Measurements from ENCODE around the gene HERC3.

Gene HERC3

GRCh38 chr4:88591787-88592599 is at the start of gene HERC3:
TSS of gene HERC3 (plus strand) at chr4:88592480. CDS start at chr4:88605824, 13,344 bp downstream.
- no peak for FAIRE-seq

GRCh38 chr4:88549815-88550214 is 42.5 kb upstream of the HERC3 start:
- FAIRE-seq = no peak

DNA sequence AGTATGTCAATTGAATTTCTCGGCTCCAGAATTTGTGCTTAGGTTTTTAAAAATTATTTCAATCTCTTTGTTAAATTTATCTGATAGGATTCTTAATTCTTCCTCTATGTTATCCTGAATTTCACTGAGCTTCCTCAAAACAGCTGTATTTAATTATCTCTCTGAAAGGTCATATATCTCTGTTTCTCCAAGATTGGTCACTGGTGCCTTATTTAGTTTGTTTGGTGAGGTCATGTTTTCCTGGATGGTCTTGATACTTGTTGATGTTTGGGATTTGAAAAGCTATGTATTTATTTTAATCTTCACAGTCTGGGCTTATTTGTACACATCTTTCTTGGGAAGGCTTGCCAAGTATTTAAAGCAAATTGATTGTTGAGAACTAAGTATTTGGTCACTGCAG is 24.7 kb upstream of the HERC3 start:
- no peak for FAIRE-seq

- FAIRE-seq = no peak
Observed at GRCh38 chr4:88570001-88570400, 22.3 kb upstream of the HERC3 start.

- no peak for FAIRE-seq
Observed at GRCh38 chr4:88573276-88573980, 18.9 kb upstream of the HERC3 start.

GRCh38 chr4:88573995-88574394 is 18.3 kb upstream of the HERC3 start:
- FAIRE-seq = no peak

GRCh38 chr4:88575186-88575585 is 17.1 kb upstream of the HERC3 start:
- FAIRE-seq = no peak

DNA sequence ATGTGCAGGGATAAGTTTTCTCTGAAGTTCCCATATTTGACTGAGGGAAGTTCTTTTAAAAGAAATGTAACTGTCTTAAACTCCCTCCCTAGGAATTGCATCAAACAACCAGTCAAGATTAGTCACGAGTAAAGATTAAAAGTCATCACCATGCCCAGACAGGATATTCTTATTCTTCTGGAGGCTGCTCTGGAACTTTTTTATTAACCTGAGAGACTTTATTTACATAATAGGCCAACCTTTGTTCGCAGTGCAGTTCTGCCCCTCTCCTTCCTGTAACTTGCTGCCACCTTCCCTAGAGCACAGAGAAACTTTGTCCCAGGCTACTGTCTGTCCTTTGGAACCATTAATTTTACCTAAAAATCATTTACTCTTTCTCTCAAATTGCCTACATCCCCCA is 9.8 kb upstream of the HERC3 start:
- no peak for FAIRE-seq

GRCh38 chr4:88583631-88584470 is 8.4 kb upstream of the HERC3 start:
- FAIRE-seq = no peak

DNA sequence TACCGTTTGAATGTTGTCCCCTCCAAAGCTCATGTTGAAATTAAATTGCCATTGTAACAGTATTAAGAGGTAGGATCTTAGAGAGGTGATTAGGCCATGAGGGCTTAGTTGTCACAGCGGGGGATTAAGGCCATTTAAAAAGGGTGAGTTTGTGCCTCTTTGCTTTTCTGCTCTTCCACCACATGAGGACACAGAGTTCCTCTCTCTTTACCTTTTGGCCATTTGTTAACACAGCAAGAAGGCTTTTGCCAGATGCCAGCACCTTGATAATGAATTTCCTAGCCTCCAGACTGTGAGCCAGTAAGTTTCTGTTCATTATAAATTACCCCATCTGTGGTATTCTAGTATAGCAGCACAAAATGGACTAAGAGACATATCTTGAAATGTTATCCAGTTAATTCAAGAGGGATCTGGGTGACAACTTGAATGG is 7.8 kb upstream of the HERC3 start:
- no peak for FAIRE-seq

DNA sequence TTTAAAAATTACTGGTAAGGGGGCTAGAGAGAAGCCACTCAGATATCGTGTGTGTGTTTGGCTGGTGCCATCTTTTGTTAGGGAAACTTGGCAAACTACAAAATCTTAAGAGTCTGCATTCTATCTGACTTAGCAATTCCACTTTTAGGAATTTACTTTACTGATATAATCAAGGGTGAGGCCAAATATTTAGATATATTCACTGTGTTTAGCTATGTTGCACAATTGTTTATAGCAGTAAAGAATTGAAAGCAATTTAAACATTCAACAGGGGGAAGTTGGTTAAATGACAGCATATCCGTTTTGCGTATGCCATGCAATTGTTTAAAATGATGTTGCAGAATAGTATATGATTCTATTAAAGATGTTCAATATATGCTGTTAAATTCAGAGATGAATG is 6.4 kb upstream of the HERC3 start:
- FAIRE-seq = no peak

GRCh38 chr4:88587306-88587705 is 5.0 kb upstream of the HERC3 start:
- FAIRE-seq = no peak

DNA sequence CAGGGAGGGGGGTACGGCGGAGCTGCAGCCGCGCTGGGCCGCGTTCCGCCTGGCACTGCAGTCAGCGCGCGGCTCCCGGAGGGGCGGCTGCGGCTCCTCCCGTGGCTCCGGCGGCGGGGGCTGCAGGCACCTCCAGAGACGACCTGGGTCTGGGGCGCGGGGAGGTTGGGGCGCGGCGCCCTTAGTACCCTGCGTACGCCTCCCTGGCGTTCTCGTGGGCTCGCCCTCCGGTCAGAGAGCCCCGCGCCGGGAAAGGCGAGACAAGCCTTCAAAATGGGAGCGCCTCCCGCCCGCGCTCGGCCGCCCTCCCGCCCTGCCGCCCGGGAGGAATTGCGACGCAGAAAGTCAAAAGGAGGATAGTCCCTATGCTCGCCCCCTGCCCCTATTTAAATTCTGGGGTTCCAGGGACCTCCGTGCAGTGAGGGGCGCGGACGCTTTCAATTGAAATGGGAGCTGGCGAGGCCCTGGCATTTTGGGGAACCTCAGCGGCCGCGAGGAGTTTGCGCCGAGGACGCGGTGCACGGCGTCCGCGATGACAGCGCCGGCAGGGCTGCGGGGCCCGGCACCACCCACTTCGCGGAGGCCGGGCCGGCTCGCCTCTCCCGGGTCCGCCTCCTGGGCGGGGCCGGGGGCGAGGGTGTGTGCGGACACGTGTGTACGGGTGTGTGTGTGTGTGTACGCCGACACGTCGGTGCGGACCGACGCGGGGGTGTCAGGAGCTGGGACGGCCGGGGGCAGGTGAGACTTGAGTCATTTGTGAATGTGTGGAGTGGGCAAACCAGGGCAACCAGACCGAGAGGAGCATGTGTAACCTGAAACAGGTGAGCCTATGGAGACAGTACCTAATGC is 544 bp downstream of the HERC3 start:
- FAIRE-seq = no peak

GRCh38 chr4:88597970-88598660 is 5.8 kb downstream of the HERC3 start:
- no peak for FAIRE-seq

GRCh38 chr4:88599298-88599697 is 7.0 kb downstream of the HERC3 start:
- FAIRE-seq = no peak

DNA sequence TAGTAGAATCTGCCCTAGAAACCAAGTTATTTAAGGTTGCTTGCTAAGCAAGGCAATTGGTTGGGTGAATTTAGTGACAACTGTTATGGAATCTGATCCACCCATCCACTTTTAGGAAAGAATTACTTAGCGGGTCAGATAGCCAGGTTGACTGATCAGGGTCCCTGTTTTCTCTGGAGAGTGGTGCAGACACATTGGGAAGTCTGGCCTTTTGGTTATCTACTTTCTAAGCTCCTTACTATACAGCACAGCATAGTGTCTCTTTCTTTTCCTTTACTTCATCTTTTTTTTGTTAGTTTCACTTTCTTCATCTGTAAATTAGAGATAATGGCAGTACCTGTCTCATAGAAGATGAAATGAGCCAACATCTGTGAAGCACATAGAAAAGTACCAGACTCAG is 7.4 kb downstream of the HERC3 start:
- no peak for FAIRE-seq

GRCh38 chr4:88600176-88600838 is 8.0 kb downstream of the HERC3 start:
- no peak for FAIRE-seq

GRCh38 chr4:88604978-88605678 is 12.8 kb downstream of the HERC3 start:
- no peak for FAIRE-seq

DNA sequence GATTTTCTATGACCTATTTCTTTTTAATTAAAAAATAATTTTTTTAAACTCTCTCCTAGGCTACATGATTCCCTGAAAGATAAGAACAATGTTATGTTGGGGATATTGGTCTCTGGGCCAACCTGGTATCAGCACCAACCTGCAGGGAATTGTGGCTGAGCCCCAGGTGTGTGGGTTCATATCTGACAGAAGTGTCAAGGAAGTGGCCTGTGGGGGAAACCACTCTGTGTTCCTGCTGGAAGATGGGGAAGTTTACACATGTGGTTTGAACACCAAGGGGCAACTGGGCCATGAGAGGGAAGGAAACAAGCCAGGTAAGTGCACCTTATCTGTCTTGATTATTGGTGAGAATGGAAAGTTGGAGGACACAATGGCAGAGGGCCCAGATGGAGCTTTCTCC is 13.5 kb downstream of the HERC3 start:
- FAIRE-seq = no peak

DNA sequence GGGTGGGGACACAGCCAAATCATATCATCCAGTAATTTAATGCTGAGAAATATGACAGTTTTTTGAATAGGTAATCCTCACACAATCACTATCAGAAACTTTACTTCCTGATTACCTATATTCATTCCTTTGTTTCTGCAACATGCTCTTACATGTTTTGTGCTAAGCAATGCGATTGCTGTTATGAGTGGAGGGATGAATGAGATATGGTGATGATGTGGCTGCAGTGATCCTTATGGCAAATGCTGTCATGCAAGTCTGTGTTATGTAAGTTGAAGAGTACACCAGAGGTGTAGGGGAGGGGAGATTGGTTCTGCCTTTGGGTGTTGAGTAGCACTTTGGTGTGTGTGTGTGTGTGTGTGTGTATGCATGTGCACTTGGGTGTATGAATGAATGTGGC is 14.6 kb downstream of the HERC3 start:
- FAIRE-seq = no peak

DNA sequence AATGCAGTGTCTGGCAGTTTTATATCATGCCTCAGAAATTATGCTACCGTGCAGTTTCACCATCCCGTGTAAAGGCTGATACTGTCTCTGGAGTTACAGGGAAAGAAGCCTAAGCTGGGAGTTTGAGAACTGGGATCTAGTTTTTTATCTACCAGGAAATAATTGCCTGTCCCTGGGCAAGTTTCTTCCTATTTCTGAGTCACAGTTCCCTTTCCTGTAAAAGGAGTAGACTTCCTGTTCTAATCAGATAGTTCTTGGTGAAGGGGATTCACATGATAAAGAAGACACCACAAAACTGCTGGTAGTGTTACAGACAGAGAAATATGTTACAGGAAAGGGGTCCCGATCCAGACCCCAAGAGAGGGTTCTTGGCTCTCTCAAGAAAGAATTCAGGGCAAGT is 17.1 kb downstream of the HERC3 start:
- no peak for FAIRE-seq
